Peyer's patch (tissue), 4 donors: Measurements from ENCODE around the gene NCKAP5L. TPM values are rescaled to one million over a fixed set of nuclear protein-coding genes. Genes with fewer than 3 reads are reported as not detected.
"Not testable (repeated sequence)": the region's sequence is repeated elsewhere in the genome, so short reads cannot be mapped to it uniquely, and the experiment has no call there.

Experiments used
- DNase-seq, 3 donors: peaks; one replicate each; pipeline ENCODE4 v3.0.0-alpha.2; 2017 to 2019
- H3K27ac ChIP-seq, 4 donors: fragments of 200-600 bp; sonication (generic); one replicate each; pipeline ENCODE4 v1.5.1; 2016 to 2019
- H3K27me3 ChIP-seq, 2 donors: fragments of 200-600 bp; sonication (generic); one replicate each; pipeline ENCODE4 v1.5.1; 2019
- H3K36me3 ChIP-seq, 3 donors: fragments of 200-600 bp; sonication (generic); one replicate each; pipeline ENCODE4 v1.5.1; 2016 to 2019
- H3K4me1 ChIP-seq, 4 donors: fragments of 200-600 bp; sonication (generic); one replicate each; pipeline ENCODE4 v1.5.1; 2016 to 2019
- H3K4me3 ChIP-seq, 4 donors: fragments of 200-600 bp; sonication (generic); 1 replicate in 3 of 4; 2 replicates in 1 of 4; pipeline ENCODE4 v1.5.1; 2016 to 2019; ENCODE audit warnings: mild to moderate bottlenecking in 1 of 4
- H3K9me3 ChIP-seq, 4 donors: fragments of 200-600 bp; sonication (generic); one replicate each; pipeline ENCODE4 v1.5.1; 2016 to 2019; ENCODE audit warnings: mild to moderate bottlenecking in 1 of 4
- CTCF ChIP-seq, 6 experiments: fragments of 450-650 bp in 4 of 6; fragments of 200-600 bp in 2 of 6; sonication (generic) in 1 of 6; IDR thresholded peaks; one replicate each; pipeline ENCODE4 v1.5.1; 2017 to 2019; ENCODE audit warnings: antibody characterized with exemption in 6 of 6, mild to moderate bottlenecking in 3 of 6, moderate library complexity in 1 of 6
- POLR2A ChIP-seq, 2 donors: fragments of 450-650 bp; IDR thresholded peaks; one replicate each; pipeline ENCODE4 v1.5.1; 2017; ENCODE audit warnings: antibody characterized with exemption in 2 of 2, mild to moderate bottlenecking in 2 of 2, moderate library complexity in 2 of 2
- total RNA-seq, 4 donors: library from RNA; depleted of rRNA; stranded (reverse); fragments of >200 nt; gene quantifications; one replicate each; pipeline ENCODE4 v1.1.0, GENCODE V29; 2016

Gene NCKAP5L
- total RNA-seq, 4 donors from 2014 or later = 3.3 to 16.5 (median 7.5) TPM

GRCh38 chr12:49874142-49874897, 46.1 kb upstream of the NCKAP5L start:
- Histone ChIP-seq H3K4me1 (peaks cover 0 to 3% (median 0%) of the 10 kb centered on the region in 4 donors), H3K4me3 (no peak overlapping the region), H3K27ac (no peak overlapping the region), H3K9me3 (no peaks in the 10 kb centered on the region), H3K27me3 (no peaks in the 10 kb centered on the region), H3K36me3 (no peaks in the 10 kb centered on the region)
- peak in 1 of 3 donors; percentile 25 for DNase-seq
- TF ChIP-seq CTCF (IDR thresholded peaks at IDR 0.05) (no peak), POLR2A (IDR thresholded peaks at IDR 0.05) (no peak)

- peak in 1 of 3 donors; percentile 18 for DNase-seq
- H3K27me3 ChIP-seq = no peaks in the 10 kb centered on the region
- H3K27ac ChIP-seq = no peak overlapping the region
- no peak overlapping the region for H3K4me3 ChIP-seq
- no peaks in the 10 kb centered on the region for H3K36me3 ChIP-seq
- no peak for TF ChIP-seq CTCF (IDR thresholded peaks at IDR 0.05)
- TF ChIP-seq POLR2A (IDR thresholded peaks at IDR 0.05) = no peak
- H3K4me1 ChIP-seq = peaks cover 0 to 3% (median 0%) of the 10 kb centered on the region in 4 donors
- H3K9me3 ChIP-seq = no peaks in the 10 kb centered on the region
These were observed 45.2 kb upstream of the NCKAP5L start for GRCh38 chr12:49873361-49873934.

GRCh38 chr12:49872781-49873181, 44.6 kb upstream of the NCKAP5L start:
- Histone ChIP-seq H3K4me1 (peaks cover 0 to 6% (median 0%) of the 10 kb centered on the region in 4 donors), H3K27ac (no peak overlapping the region), H3K36me3 (no peaks in the 10 kb centered on the region), H3K9me3 (no peaks in the 10 kb centered on the region), H3K27me3 (no peaks in the 10 kb centered on the region), H3K4me3 (no peak overlapping the region)
- DNase-seq = no peak
- TF ChIP-seq POLR2A (IDR thresholded peaks at IDR 0.05) = no peak
- TF ChIP-seq CTCF (IDR thresholded peaks at IDR 0.05) = no peak

- Histone ChIP-seq H3K27me3 (no peaks in the 10 kb centered on the region), H3K4me1 (peaks cover 0 to 10% (median 0%) of the 10 kb centered on the region in 4 donors), H3K9me3 (no peaks in the 10 kb centered on the region), H3K27ac (no peak overlapping the region), H3K4me3 (no peak overlapping the region), H3K36me3 (no peaks in the 10 kb centered on the region)
- TF ChIP-seq POLR2A (IDR thresholded peaks at IDR 0.05) = no peak
- no peak for DNase-seq
These were observed 44.2 kb upstream of the NCKAP5L start for GRCh38 chr12:49872381-49872780.

GRCh38 chr12:49871811-49872251, 43.6 kb upstream of the NCKAP5L start:
- H3K4me1 ChIP-seq = peaks cover 0 to 11% (median 0%) of the 10 kb centered on the region in 4 donors
- not testable (repeated sequence) for H3K4me3 ChIP-seq, H3K27me3 ChIP-seq, H3K9me3 ChIP-seq, DNase-seq, H3K36me3 ChIP-seq, H3K27ac ChIP-seq

- no peak overlapping the region for H3K4me3 ChIP-seq
- no peaks in the 10 kb centered on the region for H3K27me3 ChIP-seq
- no peaks in the 10 kb centered on the region for H3K9me3 ChIP-seq
- peaks cover 0 to 11% (median 0%) of the 10 kb centered on the region in 4 donors for H3K4me1 ChIP-seq
- no peaks in the 10 kb centered on the region for H3K36me3 ChIP-seq
- no peak for TF ChIP-seq POLR2A (IDR thresholded peaks at IDR 0.05)
- TF ChIP-seq CTCF (IDR thresholded peaks at IDR 0.05) = no peak
- no peak overlapping the region for H3K27ac ChIP-seq
- DNase-seq = no peak
These were observed 43.0 kb upstream of the NCKAP5L start for GRCh38 chr12:49871263-49871561.
